Measurements from ENCODE around the gene IFT122. TPM values are rescaled to one million over a fixed set of nuclear protein-coding genes. Genes with fewer than 3 reads are reported as not detected.

The IFT122 gene
- total and polyA plus RNA-seq, 8 donors: 15.3 to 37.1 (median 21.8) TPM

DNA sequence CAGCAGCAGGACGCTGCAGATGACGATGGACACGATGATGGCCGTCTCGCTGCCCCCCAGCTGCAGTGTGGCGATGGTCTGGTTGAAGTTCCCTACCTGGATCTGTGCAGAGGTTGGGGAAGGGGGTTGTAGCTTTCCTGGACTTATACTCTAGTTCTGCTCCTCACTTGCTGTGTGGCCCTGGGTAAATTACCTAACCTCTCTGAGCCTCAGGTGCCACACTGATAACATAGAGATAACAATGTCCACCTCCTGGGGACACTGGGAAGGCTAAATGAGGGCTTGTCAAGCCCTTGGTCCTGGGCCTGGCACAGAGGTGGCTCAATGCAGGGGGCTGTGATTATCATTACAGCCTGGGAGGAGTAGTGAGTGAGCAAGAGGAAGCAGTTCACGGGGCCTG, 129.8 kb downstream of the IFT122 start:
- no peak overlapping the region for H3K27ac ChIP-seq
- no peaks in the 10 kb centered on the region for H3K27me3 ChIP-seq
- intact Hi-C loops (cut with DNase I): no loop called here
- ATAC-seq (no peak), FAIRE-seq (no peak), DNase-seq (no peak)
- WGBS, 2 donors: 91 to 96% methylated on average over 7 of the region's 7 CpGs
- TF ChIP-seq, protein P1, sequence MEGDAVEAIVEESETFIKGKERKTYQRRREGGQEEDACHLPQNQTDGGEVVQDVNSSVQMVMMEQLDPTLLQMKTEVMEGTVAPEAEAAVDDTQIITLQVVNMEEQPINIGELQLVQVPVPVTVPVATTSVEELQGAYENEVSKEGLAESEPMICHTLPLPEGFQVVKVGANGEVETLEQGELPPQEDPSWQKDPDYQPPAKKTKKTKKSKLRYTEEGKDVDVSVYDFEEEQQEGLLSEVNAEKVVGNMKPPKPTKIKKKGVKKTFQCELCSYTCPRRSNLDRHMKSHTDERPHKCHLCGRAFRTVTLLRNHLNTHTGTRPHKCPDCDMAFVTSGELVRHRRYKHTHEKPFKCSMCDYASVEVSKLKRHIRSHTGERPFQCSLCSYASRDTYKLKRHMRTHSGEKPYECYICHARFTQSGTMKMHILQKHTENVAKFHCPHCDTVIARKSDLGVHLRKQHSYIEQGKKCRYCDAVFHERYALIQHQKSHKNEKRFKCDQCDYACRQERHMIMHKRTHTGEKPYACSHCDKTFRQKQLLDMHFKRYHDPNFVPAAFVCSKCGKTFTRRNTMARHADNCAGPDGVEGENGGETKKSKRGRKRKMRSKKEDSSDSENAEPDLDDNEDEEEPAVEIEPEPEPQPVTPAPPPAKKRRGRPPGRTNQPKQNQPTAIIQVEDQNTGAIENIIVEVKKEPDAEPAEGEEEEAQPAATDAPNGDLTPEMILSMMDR (IDR thresholded peaks at IDR 0.05): no peak
- H3K9me3 ChIP-seq: no peaks in the 10 kb centered on the region
- H3K4me1 ChIP-seq: no peaks in the 10 kb centered on the region
- H3K4me3 ChIP-seq: no peak overlapping the region
- H3K36me3 ChIP-seq: no peaks in the 10 kb centered on the region

Other genes with a start within 250 kb of the IFT122 start
- 100 to 1,000 TPM in 5 of 6 donors, 10 to 100 TPM in 1; 90.1 to 137 (median 110) TPM for gene COPG1, start 190.6 kb upstream of the IFT122 start, total RNA-seq
- gene COPG1, start 190.6 kb upstream of the IFT122 start, polyA plus RNA-seq: 10 to 100 TPM; 81.4 to 99.7 TPM
- gene HMCES, start 161.4 kb upstream of the IFT122 start, total RNA-seq: 10 to 100 TPM in 4 of 6 donors, 1 to 10 TPM in 2; 8.1 to 14.0 (median 10.7) TPM
- gene HMCES, start 161.4 kb upstream of the IFT122 start, polyA plus RNA-seq: 10 to 100 TPM in 1 of 2 donors, 1 to 10 TPM in 1; 8.0 to 22.5 TPM
- gene EFCAB12, start 11.6 kb upstream of the IFT122 start, total RNA-seq: under 1 TPM; 0.43 to 0.95 (median 0.79) TPM
- gene EFCAB12, start 11.6 kb upstream of the IFT122 start, polyA plus RNA-seq: 1 to 10 TPM; 1.7 to 2.0 TPM
- gene MBD4, start 276 bp upstream of the IFT122 start, total RNA-seq: 10 to 100 TPM; 11.8 to 19.7 (median 15.0) TPM
- 10 to 100 TPM in 1 of 2 donors, 1 to 10 TPM in 1; 8.4 to 16.0 TPM for gene MBD4, start 276 bp upstream of the IFT122 start, polyA plus RNA-seq
- gene RHO, start 88.4 kb downstream of the IFT122 start, total RNA-seq: not detected
- under 1 TPM in 1 of 2 donors, not detected in 1; 0.05 TPM for gene RHO, start 88.4 kb downstream of the IFT122 start, polyA plus RNA-seq
- not detected for gene H1-8, start 103.0 kb downstream of the IFT122 start, total RNA-seq
- not detected for gene H1-8, start 103.0 kb downstream of the IFT122 start, polyA plus RNA-seq
- gene PLXND1, start 166.5 kb downstream of the IFT122 start, total RNA-seq: 10 to 100 TPM; 15.5 to 48.5 (median 21.7) TPM
- 10 to 100 TPM; 52.5 to 66.2 TPM for gene PLXND1, start 166.5 kb downstream of the IFT122 start, polyA plus RNA-seq

Data from pancreas (tissue), 10 donors.